GM19463 (cell line): ENCODE measurements around the gene NDUFAF3.
A peak's percentile ranks its signal among the peaks of the same experiment; 100 is the strongest.
"Not testable (repeated sequence)": the region's sequence is repeated elsewhere in the genome, so short reads cannot be mapped to it uniquely, and the experiment has no call there.

Source experiments
- ATAC-seq: cut with Tn5 transposase; IDR thresholded peaks from one replicate; pipeline ENCODE4 v1.9.1; 2021; ENCODE audit warnings: mild to moderate bottlenecking, moderate library complexity; ENCODE audit not compliant: unreplicated experiment

NDUFAF3 gene

DNA sequence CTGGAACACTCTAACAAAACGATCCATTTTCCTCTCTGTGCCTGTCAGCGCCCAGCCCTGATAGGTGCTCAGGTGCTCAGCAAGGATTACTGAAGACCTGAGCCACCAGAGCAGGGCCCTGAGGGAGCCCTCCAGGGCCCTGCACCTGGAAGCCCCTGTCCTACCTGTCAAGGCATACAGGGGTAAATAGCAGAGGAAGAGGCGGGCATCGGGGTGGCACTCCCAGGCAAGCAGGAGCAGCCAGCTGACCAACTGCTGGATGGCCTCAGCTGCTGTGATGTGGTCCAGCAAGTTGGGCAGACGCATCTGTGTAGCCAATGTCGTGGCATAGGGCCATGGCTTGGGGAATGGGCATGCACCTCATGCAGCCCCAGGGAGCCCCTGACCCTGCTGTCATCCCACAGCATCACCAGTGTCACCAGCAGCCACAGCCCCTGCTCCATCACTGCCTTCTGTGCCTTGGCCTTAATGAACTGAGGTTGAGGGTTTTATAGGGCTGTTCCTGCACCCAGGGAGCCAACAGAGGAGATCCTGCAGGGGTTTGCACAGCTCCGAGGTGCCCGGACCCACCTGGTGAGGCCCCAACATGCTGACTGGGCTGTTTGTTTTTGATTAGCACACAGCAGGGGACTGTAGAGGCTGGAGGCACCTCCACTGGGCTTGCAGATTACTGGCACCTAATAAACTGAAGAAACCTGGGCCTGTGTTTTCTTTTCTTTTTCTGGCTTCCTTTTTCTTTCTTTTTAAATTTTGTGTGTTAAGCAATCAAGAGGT, 22.6 kb upstream of the NDUFAF3 start:
- ATAC-seq, result no peak

DNA sequence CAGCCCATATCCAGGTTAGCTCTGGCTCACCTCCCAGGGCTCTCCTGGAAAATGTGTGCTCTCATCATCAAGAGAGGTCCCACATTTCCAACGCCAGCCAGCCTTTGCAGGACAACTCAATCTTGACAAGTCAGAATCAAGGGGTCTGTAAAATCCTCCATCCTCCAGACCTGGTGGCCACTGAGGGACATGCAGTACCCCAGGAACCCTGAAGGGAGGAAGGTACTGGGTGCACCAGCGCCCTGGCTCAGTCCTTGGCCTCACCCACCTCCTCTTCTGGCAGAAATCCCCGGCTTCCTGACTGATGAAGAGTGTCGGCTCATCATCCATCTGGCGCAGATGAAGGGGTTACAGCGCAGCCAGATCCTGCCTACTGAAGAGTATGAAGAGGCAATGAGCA, 20.8 kb upstream of the NDUFAF3 start:
- no peak for ATAC-seq

DNA sequence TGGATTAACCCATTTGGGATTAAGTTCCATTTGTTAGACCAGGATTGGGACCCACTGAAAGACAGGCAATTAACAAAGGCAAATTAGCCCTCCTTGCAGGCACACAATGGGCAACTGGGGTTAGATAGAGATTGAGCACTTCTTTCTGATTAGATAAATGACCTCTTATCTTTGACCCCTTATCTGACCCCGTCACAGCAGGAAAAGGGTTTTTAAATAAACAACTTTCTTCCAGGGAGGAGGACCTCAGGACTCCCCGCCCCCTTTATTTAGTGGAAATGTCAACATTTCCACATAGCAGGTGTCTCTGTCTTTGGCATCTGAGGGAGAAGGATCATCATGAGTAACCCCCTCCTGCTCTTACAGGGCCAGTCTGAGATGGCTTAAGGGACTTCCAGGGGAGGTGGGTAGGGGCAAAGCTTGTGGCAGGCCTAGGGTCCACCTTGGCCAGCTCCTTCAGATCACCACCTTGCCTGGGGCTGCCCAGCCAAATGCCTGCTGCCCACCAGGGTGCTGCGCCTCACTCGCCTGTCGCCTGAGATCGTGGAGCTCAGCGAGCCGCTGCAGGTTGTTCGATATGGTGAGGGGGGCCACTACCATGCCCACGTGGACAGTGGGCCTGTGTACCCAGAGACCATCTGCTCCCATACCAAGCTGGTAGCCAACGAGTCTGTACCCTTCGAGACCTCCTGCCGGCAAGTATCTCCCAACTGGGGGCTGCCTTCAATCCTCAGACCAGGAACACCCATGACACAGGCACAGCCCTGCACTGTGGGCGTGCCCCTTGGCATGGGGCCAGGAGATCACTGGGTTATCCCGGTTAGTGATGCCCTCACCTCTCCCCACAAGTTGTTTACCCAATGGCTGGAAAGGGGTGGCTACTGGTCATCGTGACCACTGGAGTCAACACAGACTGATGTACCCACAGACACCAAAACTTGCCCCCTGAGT, 17.3 kb upstream of the NDUFAF3 start:
- ATAC-seq, result no peak

DNA sequence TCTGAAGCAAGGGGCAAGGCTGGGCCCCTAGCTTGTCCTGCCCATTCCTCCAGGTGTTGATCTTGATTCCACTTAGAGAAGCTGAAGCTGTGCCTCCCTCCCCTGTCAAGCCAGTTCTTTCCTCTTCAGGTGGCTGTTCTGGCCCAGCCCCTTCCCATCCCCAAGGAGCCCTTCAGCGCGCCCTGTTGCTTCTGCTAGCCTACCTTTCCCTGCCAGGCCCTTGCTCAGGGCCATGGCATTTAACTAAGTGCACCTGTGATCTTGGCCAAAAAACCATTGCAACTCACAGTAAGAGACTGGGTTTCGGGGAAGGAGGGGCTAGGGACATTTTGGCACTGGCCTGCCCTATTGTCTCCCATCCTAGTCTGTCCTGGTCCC, 16.6 kb upstream of the NDUFAF3 start:
- ATAC-seq, result no peak

- no peak for ATAC-seq
Observed at GRCh38 chr3:49005998-49006397, 15.9 kb upstream of the NDUFAF3 start.

DNA sequence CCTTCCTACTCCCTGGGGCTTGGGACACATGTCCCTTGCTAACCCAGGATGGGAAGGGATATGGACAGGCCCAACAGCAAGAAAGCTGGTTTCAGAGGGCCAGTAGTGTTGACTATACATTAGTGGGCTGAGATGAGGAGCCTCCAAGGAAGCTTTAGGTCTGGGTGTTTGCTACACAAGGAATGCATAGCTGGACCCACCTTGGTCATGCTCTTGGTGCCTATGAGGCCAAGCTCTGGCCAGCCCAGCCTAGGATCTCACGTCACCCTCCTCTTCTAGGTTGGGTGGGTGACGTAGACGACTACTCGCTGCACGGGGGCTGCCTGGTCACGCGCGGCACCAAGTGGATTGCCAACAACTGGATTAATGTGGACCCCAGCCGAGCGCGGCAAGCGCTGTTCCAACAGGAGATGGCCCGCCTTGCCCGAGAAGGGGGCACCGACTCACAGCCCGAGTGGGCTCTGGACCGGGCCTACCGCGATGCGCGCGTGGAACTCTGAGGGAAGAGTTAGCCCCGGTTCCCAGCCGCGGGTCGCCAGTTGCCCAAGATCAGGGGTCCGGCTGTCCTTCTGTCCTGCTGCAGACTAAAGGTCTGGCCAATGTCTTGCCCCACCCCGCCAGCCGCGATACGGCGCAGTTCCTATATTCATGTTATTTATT, 15.4 kb upstream of the NDUFAF3 start:
- no peak for ATAC-seq

DNA sequence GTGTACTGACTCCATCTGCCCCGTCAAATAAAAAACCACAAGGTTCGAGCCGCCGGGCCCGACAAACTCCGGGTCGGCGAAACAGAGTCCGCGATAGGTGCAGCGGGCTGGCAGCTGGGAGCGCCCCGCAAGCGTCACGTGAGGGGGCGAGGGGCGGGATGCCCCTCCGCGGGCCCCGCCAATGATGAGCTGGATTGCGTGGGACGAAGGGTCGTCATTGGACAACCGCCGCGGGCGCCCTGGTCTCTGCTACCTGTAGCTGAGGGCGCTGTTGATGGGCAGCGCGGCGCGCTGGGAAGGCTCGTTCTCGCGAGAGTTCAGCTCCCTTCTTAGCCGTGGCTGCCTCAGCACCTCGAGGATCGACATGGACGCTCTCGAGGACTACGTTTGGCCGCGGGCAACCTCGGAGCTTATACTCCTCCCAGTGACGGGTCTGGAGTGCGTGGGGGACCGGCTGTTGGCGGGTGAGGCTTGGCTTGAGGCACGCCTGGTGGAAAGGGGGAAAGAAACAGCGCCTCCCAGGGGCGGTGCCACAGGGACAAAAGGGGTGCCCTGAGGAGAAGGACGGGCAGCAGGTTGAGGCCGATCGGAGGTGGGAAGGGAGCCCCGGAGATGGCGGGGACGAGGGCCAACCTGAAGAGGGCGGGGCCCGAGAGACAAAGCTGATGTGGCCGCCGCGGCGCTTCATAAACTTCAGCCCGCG, 14.7 kb upstream of the NDUFAF3 start, which contains the start of gene WDR6:
TSS of gene WDR6 (plus strand) at position 324 of the 703 bp plus-strand sequence. CDS start at position 365, 41 bp downstream.
- ATAC-seq, result peak; percentile 87

- ATAC-seq, result peak; percentile 40
Observed at GRCh38 chr3:49007771-49008528, 14.0 kb upstream of the NDUFAF3 start.

DNA sequence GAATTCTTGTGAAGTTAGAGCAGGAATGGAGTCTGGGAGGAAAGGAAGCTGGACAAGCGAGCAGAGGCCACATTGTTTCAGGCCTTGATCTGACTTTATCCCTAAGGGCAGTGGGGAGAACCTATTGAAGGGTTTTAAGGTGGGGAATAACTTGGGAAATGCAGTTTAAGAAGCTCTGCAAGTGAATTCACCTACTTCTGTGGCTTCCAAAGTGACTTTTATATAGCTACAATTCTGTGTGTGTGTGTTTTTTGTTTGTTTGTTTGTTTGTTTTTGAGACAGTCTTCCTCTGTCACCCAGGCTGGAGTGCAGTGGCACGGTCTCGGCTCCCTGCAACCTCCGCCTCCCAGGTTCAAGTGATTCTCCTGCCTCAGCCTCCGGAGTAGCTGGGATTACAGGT, 13.3 kb upstream of the NDUFAF3 start:
- not testable (repeated sequence) for ATAC-seq

- ATAC-seq, result no peak
Observed at GRCh38 chr3:49009396-49009795, 12.5 kb upstream of the NDUFAF3 start.

DNA sequence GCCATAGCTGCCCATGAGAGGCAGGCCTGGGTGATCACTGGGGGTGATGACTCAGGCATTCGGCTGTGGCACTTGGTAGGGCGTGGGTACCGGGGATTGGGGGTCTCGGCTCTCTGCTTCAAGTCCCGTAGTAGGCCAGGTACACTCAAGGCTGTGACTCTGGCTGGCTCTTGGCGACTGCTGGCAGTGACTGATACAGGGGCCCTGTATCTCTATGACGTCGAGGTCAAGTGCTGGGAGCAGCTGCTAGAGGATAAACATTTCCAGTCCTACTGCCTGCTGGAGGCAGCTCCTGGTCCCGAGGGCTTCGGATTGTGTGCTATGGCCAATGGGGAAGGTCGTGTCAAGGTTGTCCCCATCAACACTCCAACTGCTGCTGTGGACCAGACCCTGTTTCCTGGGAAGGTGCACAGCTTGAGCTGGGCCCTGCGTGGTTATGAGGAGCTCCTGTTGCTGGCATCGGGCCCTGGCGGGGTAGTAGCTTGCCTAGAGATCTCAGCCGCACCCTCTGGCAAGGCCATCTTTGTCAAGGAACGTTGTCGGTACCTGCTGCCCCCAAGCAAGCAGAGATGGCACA, 9.4 kb upstream of the NDUFAF3 start:
- ATAC-seq, result no peak

DNA sequence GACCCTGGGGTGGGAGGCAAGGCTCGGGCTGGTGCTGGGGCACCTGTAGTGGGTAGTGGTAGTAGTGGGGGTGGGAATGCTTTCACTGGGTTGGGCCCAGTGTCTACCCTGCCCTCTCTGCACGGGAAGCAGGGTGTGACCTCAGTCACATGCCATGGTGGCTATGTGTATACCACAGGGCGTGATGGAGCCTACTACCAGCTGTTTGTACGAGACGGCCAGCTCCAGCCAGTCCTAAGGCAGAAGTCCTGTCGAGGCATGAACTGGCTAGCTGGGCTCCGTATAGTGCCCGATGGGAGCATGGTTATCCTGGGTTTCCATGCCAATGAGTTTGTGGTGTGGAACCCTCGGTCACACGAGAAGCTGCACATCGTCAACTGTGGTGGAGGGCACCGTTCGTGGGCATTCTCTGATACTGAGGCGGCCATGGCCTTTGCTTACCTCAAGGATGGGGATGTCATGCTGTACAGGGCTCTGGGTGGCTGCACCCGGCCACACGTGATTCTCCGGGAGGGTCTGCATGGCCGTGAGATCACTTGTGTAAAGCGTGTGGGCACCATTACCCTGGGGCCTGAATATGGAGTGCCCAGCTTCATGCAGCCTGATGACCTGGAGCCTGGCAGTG, 8.7 kb upstream of the NDUFAF3 start:
- no peak for ATAC-seq

DNA sequence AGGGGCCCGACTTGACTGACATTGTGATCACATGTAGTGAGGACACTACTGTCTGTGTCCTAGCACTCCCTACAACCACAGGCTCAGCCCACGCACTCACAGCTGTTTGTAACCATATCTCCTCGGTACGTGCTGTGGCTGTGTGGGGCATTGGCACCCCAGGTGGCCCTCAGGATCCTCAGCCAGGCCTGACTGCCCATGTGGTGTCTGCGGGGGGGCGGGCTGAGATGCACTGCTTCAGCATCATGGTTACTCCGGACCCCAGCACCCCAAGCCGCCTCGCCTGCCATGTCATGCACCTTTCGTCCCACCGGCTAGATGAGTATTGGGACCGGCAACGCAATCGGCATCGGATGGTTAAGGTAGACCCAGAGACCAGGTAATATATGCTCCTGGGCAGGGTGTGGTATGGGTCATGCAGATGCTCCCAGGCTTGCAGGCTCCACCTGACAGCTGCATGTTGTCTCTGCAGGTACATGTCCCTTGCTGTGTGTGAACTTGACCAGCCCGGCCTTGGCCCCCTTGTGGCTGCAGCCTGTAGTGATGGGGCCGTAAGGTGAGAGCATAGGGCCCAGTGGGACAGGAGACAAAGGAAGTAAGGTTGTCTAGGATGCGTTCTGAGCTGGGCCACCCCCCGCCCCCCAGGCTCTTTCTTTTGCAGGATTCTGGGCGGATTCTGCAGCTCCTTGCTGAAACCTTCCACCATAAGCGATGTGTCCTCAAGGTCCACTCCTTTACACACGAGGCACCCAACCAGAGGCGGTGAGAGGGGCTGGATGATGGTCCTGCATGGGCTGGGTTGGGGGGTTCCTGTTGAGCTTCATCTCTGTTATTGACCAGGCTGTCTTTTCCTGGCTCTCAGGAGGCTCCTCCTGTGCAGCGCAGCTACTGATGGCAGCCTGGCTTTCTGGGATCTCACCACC, 7.9 kb upstream of the NDUFAF3 start:
- no peak for ATAC-seq

- ATAC-seq, result no peak
Observed at GRCh38 chr3:49015072-49015471, 6.8 kb upstream of the NDUFAF3 start.

DNA sequence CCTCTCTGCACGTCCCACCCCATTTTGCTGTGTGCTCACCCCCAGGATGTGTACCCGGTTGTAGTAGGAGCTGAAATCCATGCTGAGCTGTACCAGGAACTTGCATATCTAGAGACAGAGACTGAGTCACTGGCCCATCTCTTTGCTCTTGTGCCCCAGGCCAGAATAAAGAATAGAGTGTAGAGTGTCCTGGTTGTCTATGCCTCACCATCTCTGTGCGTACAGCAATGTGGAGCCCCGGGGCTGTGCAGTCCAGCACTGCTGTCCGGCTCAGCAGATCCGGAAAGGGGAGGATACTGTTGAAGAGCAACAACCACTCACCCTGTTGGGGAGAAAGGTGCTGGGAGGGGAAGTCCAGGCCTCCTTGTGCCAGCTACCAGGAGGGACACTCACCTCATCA, 6.2 kb upstream of the NDUFAF3 start:
- no peak for ATAC-seq

DNA sequence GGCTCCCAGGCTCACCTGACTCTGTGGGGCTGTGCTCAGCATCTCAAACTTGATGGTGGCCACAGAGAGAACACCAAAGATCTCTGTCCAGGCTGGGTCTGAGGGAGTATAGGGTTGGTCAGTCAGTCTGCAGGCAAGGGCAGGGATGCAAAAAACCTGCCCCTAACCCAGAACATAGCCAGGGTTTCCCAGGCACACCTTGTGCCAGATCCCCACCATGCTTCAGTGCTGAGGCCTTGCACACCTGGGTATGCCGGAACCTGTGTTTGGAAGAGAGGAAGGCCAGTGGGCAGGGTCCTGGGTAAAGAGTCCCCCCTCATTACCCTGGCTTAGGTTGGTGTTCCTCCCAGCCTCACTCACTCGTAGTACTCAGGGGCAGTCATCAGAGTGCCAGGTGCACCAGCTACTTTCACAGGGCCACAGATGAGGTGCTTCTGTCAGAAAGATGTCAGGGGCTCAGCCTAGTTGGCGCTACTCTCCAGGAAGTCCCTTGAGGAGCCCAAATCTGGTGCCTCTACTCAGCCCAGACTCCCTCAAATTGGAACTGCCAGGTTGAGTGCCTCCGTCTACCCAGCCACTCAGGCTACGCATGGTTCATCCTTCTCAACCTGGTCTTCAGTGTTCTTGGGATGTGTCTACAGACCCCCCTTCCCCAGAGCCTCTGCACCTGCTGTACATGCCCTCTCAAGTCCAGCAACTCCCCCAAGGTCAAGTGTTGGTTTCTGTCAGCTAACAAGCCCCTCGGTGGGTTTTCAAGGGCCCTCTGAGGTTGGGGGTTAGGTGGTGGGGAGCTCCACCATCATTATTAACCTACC, 5.3 kb upstream of the NDUFAF3 start:
- ATAC-seq, result no peak

DNA sequence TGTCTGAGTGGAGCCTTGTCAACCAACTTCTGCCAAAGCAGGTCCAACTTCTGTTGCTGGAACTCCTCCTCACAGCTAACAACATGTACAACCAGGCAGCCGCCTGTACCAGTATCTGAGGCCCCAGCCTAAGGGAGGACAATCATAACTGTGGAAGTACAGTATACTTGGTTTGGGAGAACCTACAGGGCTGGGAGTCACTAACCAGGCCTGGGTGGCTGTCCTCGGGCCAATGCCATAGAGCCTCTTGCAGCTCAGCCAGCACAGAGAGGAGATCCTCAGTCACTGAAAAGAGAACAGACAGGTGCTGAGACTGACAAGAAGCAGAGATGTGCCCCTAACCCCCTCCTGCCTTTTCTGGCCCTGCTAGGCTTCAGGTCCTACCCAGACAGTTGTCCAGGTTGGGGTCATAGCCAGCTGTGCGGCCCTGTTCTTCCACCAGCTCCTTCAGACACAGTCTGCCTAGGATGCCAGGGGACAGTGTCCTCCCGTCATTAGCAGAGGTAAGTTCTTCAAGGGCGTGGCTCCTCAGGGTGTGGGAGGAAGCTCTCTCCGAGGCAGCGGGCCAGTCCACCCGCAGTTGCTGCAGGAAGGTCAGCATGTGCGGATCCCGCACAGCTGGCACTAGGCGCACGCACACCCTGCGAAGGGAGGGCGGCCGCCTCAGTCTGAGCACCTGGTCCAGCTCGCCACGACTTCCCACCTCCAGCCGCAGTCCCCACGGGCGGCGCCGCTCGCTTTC, 4.5 kb upstream of the NDUFAF3 start:
- ATAC-seq, result no peak
